ENCODE measurements around the gene PRKG1.

DNA sequence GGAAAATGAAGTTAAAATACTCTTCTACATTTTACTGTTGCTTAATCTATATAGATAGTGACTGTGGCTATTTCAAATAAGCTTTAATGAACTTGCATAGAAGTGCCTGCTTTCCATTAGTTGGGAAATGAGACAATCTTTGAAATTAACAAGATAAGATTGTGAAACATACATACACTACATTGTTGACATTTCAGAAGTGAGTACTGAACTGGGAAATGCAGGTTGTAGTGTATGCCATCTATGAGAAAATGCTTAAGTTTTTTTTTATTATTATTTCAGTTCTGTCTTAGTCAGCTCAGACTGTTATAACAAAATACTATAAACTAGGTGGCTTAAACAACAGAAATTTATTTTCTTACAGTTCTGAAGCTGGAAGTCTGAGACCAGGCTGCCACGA is 674.7 kb downstream of the PRKG1 start:
- TF ChIP-seq, protein P1, sequence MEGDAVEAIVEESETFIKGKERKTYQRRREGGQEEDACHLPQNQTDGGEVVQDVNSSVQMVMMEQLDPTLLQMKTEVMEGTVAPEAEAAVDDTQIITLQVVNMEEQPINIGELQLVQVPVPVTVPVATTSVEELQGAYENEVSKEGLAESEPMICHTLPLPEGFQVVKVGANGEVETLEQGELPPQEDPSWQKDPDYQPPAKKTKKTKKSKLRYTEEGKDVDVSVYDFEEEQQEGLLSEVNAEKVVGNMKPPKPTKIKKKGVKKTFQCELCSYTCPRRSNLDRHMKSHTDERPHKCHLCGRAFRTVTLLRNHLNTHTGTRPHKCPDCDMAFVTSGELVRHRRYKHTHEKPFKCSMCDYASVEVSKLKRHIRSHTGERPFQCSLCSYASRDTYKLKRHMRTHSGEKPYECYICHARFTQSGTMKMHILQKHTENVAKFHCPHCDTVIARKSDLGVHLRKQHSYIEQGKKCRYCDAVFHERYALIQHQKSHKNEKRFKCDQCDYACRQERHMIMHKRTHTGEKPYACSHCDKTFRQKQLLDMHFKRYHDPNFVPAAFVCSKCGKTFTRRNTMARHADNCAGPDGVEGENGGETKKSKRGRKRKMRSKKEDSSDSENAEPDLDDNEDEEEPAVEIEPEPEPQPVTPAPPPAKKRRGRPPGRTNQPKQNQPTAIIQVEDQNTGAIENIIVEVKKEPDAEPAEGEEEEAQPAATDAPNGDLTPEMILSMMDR (IDR thresholded peaks at IDR 0.05; ENCODE audit: borderline replicate concordance, extremely low read depth, low read length, poor library complexity, severe bottlenecking) = no peak
- TF ChIP-seq EZH2 (IDR thresholded peaks at IDR 0.05; ENCODE audit: borderline replicate concordance, low read depth, low read length, severe bottlenecking) = no peak
